Measurements from ENCODE around the gene ING5. TPM values are rescaled to one million over a fixed set of nuclear protein-coding genes. Genes with fewer than 3 reads are reported as not detected.

The ING5 gene
- total RNA-seq, 1 donor from 2014 or later: 41.5 TPM

- no peaks in the 10 kb centered on the region for H3K9me3 ChIP-seq
- H3K27ac ChIP-seq: no peak overlapping the region
- H3K36me3 ChIP-seq: peaks cover 0 to 54% of the 10 kb centered on the region in 2 donors
- H3K27me3 ChIP-seq: no peaks in the 10 kb centered on the region
- H3K4me3 ChIP-seq: no peak overlapping the region
- intact Hi-C loops (cut with DNase I): loop anchor here (10.0 kb wide), 1 partner anchor 126 kb away; no protein-coding TSS in a partner anchor
- DNase-seq (ENCODE audit: extremely low spot score in 2 of 2): no peak
- H3K4me1 ChIP-seq: no peaks in the 10 kb centered on the region
- TF ChIP-seq, protein P1, sequence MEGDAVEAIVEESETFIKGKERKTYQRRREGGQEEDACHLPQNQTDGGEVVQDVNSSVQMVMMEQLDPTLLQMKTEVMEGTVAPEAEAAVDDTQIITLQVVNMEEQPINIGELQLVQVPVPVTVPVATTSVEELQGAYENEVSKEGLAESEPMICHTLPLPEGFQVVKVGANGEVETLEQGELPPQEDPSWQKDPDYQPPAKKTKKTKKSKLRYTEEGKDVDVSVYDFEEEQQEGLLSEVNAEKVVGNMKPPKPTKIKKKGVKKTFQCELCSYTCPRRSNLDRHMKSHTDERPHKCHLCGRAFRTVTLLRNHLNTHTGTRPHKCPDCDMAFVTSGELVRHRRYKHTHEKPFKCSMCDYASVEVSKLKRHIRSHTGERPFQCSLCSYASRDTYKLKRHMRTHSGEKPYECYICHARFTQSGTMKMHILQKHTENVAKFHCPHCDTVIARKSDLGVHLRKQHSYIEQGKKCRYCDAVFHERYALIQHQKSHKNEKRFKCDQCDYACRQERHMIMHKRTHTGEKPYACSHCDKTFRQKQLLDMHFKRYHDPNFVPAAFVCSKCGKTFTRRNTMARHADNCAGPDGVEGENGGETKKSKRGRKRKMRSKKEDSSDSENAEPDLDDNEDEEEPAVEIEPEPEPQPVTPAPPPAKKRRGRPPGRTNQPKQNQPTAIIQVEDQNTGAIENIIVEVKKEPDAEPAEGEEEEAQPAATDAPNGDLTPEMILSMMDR (IDR thresholded peaks at IDR 0.05): no peak
- TF ChIP-seq POLR2A (IDR thresholded peaks at IDR 0.05): no peak
- no peak for TF ChIP-seq POLR2AphosphoS5 (IDR thresholded peaks at IDR 0.05; ENCODE audit: insufficient read depth in 1 of 2, low read depth in 1 of 2)
Measured at GRCh38 chr2:241748468-241749256, 46.8 kb downstream of the ING5 start.

DNA sequence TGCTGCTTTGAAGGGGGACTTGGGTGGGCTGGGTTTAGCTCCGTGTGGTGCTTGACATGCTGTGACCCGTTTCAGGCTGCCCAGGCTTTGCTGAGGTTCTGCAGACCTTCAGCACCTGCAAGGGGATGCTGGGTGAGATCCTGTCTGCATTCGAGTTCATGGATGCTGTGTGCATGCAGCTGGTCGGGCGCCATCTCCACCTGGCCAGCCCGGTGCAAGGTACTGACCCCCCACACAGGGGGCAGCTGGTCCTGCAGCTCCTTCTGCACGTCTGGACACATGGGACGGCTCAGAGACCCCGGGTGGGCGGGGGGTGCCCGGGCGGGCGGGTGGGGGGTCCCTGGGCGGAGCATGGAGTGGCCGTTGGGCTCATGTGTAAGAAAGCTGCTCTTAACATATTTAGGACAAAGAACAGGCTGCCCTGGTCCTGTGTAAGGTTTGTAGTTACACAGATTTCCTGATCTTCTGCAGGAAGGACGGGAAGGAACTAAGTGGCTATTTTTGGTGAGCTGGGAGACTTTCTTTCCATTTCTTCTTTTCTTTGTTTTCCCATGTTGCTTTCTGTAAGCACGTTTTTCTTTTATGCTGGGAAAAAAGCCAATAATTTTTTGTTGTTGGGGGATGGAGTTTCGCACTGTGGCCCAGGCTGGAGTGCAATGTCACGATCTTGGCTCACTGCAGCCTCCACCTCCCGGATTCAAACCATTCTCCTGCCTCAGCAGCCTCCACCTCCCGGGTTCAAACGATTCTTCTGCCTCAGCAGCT is 48.4 kb downstream of the ING5 start:
- no peak overlapping the region for H3K4me3 ChIP-seq
- intact Hi-C loops (cut with DNase I): no loop called here
- no peak for DNase-seq (ENCODE audit: extremely low spot score in 2 of 2)

DNA sequence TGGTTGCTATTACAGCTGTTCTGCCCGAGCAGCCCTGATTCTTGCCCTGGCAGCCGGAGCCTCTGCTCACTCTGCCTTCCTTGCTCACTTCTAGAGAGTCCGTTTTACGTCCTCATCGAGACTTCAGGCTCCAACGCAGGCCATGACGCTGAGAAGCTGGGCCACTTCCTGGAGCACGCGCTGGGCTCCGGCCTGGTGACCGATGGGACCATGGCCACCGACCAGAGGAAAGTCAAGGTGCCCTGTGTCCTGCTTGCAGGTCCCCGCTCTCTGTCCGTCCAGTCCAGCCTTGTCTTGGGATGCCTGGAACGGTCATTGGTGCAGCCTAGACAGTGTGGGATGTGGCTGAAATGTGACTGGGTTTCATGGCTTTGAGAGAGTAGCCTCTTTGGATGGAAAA is 49.3 kb downstream of the ING5 start:
- Histone ChIP-seq H3K9me3 (no peaks in the 10 kb centered on the region), H3K27ac (no peak overlapping the region), H3K36me3 (peaks cover 0 to 49% of the 10 kb centered on the region in 2 donors), H3K4me1 (no peaks in the 10 kb centered on the region), H3K27me3 (no peaks in the 10 kb centered on the region), H3K4me3 (no peak overlapping the region)
- TF ChIP-seq, protein P1 (IDR thresholded peaks at IDR 0.05): no peak
- TF ChIP-seq POLR2AphosphoS5 (IDR thresholded peaks at IDR 0.05; ENCODE audit: insufficient read depth in 1 of 2, low read depth in 1 of 2): no peak
- no peak for TF ChIP-seq POLR2A (IDR thresholded peaks at IDR 0.05)
- intact Hi-C loops (cut with DNase I): no loop called here
- no peak for DNase-seq (ENCODE audit: extremely low spot score in 2 of 2)

More for the DNA sequence above, 48.4 kb downstream of the ING5 start:
- Histone ChIP-seq H3K36me3 (peaks cover 0 to 49% of the 10 kb centered on the region in 2 donors), H3K27me3 (no peaks in the 10 kb centered on the region), H3K9me3 (no peaks in the 10 kb centered on the region), H3K27ac (no peak overlapping the region), H3K4me1 (no peaks in the 10 kb centered on the region)
- no peak for TF ChIP-seq POLR2AphosphoS5 (IDR thresholded peaks at IDR 0.05; ENCODE audit: insufficient read depth in 1 of 2, low read depth in 1 of 2)
- TF ChIP-seq POLR2A (IDR thresholded peaks at IDR 0.05): no peak
- TF ChIP-seq, protein P1 (IDR thresholded peaks at IDR 0.05): no peak

- intact Hi-C loops (cut with DNase I): no loop called here
- no peak overlapping the region for H3K4me3 ChIP-seq
- H3K36me3 ChIP-seq: peaks cover 0 to 51% of the 10 kb centered on the region in 2 donors
- H3K27me3 ChIP-seq: no peaks in the 10 kb centered on the region
- H3K4me1 ChIP-seq: no peaks in the 10 kb centered on the region
- no peak overlapping the region for H3K27ac ChIP-seq
- H3K9me3 ChIP-seq: no peaks in the 10 kb centered on the region
- no peak for TF ChIP-seq POLR2AphosphoS5 (IDR thresholded peaks at IDR 0.05; ENCODE audit: insufficient read depth in 1 of 2, low read depth in 1 of 2)
- no peak for DNase-seq (ENCODE audit: extremely low spot score in 2 of 2)
Measured at GRCh38 chr2:241751776-241752175, 49.9 kb downstream of the ING5 start.

- no peaks in the 10 kb centered on the region for H3K4me1 ChIP-seq
- no peak for DNase-seq (ENCODE audit: extremely low spot score in 2 of 2)
- H3K36me3 ChIP-seq: peaks cover 0 to 51% of the 10 kb centered on the region in 2 donors
- H3K27me3 ChIP-seq: no peaks in the 10 kb centered on the region
- H3K4me3 ChIP-seq: no peak overlapping the region
- H3K27ac ChIP-seq: no peak overlapping the region
- no peak for TF ChIP-seq POLR2A (IDR thresholded peaks at IDR 0.05)
- TF ChIP-seq POLR2AphosphoS5 (IDR thresholded peaks at IDR 0.05; ENCODE audit: insufficient read depth in 1 of 2, low read depth in 1 of 2): no peak
- TF ChIP-seq, protein P1 (IDR thresholded peaks at IDR 0.05): no peak
- intact Hi-C loops (cut with DNase I): no loop called here
- H3K9me3 ChIP-seq: no peaks in the 10 kb centered on the region
Measured at GRCh38 chr2:241752253-241752652, 50.4 kb downstream of the ING5 start.

All from vagina (tissue), 2 donors.